GM12878 (cell line): Measurements from ENCODE around the gene WDR18. TPM values are rescaled to one million over a fixed set of nuclear protein-coding genes. Genes with fewer than 3 reads are reported as not detected.

Experiments
- BHLHE40 ChIP-seq, 2 experiments: fragments of 450-650 bp in 1 of 2; IDR thresholded peaks; 2 replicates each; pipeline ENCODE4 v1.6.1; 2011 to 2017; ENCODE audit warnings: low read depth in 2 of 2, borderline replicate concordance in 1 of 2, improper control_type of control experiment in 1 of 2, low read length in 1 of 2, mild to moderate bottlenecking in 1 of 2
- BMI1 ChIP-seq: fragments of 450-650 bp; IDR thresholded peaks from 2 replicates; pipeline ENCODE4 v1.6.1; 2016; ENCODE audit warnings: mild to moderate bottlenecking, moderate library complexity, borderline replicate concordance
- MTA3 ChIP-seq: IDR thresholded peaks from 2 replicates; pipeline ENCODE4 v1.6.1; 2012; ENCODE audit warnings: low read length, inconsistent platforms, borderline replicate concordance
- NFIC ChIP-seq: IDR thresholded peaks from 2 replicates; pipeline ENCODE4 v1.6.1; 2012; ENCODE audit warnings: low read depth, mild to moderate bottlenecking, inconsistent platforms, low read length, moderate library complexity
- NR2C2 ChIP-seq: IDR thresholded peaks from 2 replicates; pipeline ENCODE4 v1.6.1; 2011; ENCODE audit warnings: borderline replicate concordance, low read depth; ENCODE audit not compliant: control insufficient read depth, insufficient read length
- RB1 ChIP-seq: fragments of 450-650 bp; formaldehyde crosslinking; IDR thresholded peaks from 2 replicates; pipeline ENCODE4 v1.6.1; 2017; ENCODE audit warnings: mild to moderate bottlenecking, borderline replicate concordance
- RFX5 ChIP-seq: IDR thresholded peaks from 2 replicates; pipeline ENCODE4 v1.6.1; 2011; ENCODE audit warnings: low read depth, low read length, improper control_type of control experiment
- TCF3 ChIP-seq: IDR thresholded peaks from 2 replicates; pipeline ENCODE4 v1.6.1; 2012; ENCODE audit warnings: low read depth, mild to moderate bottlenecking, low read length, borderline replicate concordance; ENCODE audit not compliant: insufficient read depth
- YBX1 ChIP-seq: fragments of 450-650 bp; IDR thresholded peaks from 2 replicates; pipeline ENCODE4 v1.6.1; 2016; ENCODE audit warnings: antibody characterized with exemption
- ZNF622 ChIP-seq: fragments of 450-650 bp; IDR thresholded peaks from 2 replicates; pipeline ENCODE4 v1.6.1; 2017; ENCODE audit warnings: mild to moderate bottlenecking, inconsistent platforms
- polyA plus RNA-seq, 11 experiments: library from polyadenylated mRNA; depleted of rRNA in 4 of 11; unstranded in 6 of 11; stranded (reverse) in 5 of 11; fragments of >200 nt; fragmentation: Nextera tagmentation in 4 of 11; fragmentation: Illumina TruSeq in 1 of 11; extraction: Ambion mirVana in 4 of 11; extraction: Trizol in 1 of 11; gene quantifications; 1 replicate in 1 of 11; 2 replicates in 10 of 11; pipeline versions ENCODE4 v1.2.1 to v1.2.3, GENCODE V29; 2011 to 2016; ENCODE audit warnings: inconsistent platforms in 2 of 11, missing spikeins in 2 of 11, low read depth in 1 of 11
- total RNA-seq, 4 experiments: library from RNA; depleted of rRNA in 3 of 4; stranded (reverse); fragments of >200 nt in 3 of 4; fragmentation: Illumina TruSeq in 1 of 4; extraction: Trizol in 1 of 4; gene quantifications; 2 replicates each; pipeline versions ENCODE4 v1.2.1 to v1.2.3, GENCODE V29; 2013 to 2021
- TF ChIP-seq, protein P1 (sequence below): IDR thresholded peaks from 2 replicates; pipeline ENCODE4 v1.6.1; 2012; ENCODE audit warnings: mild to moderate bottlenecking, low read depth, low read length
- TF ChIP-seq, protein P2 (sequence below): fragments of 450-650 bp; IDR thresholded peaks from 2 replicates; pipeline ENCODE4 v1.6.1; 2017; ENCODE audit warnings: mild to moderate bottlenecking, moderate library complexity
- TF ChIP-seq, protein P3 (sequence below): fragments of 450-650 bp; IDR thresholded peaks from 2 replicates; pipeline ENCODE4 v1.6.1; 2017; ENCODE audit warnings: mild to moderate bottlenecking, moderate library complexity
- TF ChIP-seq, protein P4 (sequence below): fragments of 450-650 bp; formaldehyde crosslinking; IDR thresholded peaks from 2 replicates; pipeline ENCODE4 v1.5.0; 2022; ENCODE audit warnings: mild to moderate bottlenecking, missing genetic modification characterization

The WDR18 gene
- total and polyA plus RNA-seq, 10 of the 15 experiments (the other 5 are each of a cell fraction or from before 2014, with no cell fraction given), result 3.0 to 206 (median 62.3) TPM

DNA sequence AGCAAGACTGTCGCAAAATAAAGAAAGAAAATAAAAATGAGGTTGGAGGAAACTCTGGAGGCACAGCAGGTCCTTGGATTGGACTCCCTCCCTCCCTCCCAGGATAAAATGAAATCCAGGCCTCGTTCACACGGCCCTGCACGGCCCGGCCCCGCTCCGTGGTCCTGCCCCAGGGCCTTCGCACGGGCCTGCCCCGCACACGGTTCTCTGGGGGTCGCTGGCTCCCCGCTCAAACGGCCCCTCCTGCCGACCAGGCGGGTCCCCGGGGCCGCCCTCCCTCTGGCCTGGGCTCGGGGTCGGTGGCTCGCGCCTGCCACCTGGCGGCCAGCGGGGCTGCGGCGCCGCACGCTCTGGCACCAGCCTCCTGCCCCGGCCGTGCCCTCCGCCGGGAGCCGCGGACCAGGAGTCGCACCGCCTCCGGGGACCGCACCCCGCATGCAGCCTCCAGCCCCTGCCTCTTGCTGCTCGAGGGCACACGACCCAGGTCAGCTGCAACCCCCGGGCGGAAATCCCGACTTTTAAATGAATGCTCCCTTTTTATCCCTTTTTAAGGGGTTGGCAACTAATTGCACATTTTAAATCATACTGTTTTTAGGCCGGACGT is 1.5 kb upstream of the WDR18 start (continued):
- TF ChIP-seq, protein P1, sequence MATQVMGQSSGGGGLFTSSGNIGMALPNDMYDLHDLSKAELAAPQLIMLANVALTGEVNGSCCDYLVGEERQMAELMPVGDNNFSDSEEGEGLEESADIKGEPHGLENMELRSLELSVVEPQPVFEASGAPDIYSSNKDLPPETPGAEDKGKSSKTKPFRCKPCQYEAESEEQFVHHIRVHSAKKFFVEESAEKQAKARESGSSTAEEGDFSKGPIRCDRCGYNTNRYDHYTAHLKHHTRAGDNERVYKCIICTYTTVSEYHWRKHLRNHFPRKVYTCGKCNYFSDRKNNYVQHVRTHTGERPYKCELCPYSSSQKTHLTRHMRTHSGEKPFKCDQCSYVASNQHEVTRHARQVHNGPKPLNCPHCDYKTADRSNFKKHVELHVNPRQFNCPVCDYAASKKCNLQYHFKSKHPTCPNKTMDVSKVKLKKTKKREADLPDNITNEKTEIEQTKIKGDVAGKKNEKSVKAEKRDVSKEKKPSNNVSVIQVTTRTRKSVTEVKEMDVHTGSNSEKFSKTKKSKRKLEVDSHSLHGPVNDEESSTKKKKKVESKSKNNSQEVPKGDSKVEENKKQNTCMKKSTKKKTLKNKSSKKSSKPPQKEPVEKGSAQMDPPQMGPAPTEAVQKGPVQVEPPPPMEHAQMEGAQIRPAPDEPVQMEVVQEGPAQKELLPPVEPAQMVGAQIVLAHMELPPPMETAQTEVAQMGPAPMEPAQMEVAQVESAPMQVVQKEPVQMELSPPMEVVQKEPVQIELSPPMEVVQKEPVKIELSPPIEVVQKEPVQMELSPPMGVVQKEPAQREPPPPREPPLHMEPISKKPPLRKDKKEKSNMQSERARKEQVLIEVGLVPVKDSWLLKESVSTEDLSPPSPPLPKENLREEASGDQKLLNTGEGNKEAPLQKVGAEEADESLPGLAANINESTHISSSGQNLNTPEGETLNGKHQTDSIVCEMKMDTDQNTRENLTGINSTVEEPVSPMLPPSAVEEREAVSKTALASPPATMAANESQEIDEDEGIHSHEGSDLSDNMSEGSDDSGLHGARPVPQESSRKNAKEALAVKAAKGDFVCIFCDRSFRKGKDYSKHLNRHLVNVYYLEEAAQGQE, result no peak
- TF ChIP-seq NFIC (no peak), BHLHE40 (IDR thresholded peaks at IDR 0.05; ENCODE audit: borderline replicate concordance in 1 of 2, low read depth in 2 of 2, low read length in 1 of 2) (peak; percentile 70 to 89; a peak in 3 of 4 replicates), ZNF622 (no peak), MTA3 (no peak), BMI1 (no peak), TCF3 (0 out of 2 replicates have a peak, but pooled peaks have one; percentile 29), NR2C2 (no peak), YBX1 (no peak), RFX5 (no peak), RB1 (peak; percentile 90; the same call in 1 of the 2 replicates)
- TF ChIP-seq, protein P2, sequence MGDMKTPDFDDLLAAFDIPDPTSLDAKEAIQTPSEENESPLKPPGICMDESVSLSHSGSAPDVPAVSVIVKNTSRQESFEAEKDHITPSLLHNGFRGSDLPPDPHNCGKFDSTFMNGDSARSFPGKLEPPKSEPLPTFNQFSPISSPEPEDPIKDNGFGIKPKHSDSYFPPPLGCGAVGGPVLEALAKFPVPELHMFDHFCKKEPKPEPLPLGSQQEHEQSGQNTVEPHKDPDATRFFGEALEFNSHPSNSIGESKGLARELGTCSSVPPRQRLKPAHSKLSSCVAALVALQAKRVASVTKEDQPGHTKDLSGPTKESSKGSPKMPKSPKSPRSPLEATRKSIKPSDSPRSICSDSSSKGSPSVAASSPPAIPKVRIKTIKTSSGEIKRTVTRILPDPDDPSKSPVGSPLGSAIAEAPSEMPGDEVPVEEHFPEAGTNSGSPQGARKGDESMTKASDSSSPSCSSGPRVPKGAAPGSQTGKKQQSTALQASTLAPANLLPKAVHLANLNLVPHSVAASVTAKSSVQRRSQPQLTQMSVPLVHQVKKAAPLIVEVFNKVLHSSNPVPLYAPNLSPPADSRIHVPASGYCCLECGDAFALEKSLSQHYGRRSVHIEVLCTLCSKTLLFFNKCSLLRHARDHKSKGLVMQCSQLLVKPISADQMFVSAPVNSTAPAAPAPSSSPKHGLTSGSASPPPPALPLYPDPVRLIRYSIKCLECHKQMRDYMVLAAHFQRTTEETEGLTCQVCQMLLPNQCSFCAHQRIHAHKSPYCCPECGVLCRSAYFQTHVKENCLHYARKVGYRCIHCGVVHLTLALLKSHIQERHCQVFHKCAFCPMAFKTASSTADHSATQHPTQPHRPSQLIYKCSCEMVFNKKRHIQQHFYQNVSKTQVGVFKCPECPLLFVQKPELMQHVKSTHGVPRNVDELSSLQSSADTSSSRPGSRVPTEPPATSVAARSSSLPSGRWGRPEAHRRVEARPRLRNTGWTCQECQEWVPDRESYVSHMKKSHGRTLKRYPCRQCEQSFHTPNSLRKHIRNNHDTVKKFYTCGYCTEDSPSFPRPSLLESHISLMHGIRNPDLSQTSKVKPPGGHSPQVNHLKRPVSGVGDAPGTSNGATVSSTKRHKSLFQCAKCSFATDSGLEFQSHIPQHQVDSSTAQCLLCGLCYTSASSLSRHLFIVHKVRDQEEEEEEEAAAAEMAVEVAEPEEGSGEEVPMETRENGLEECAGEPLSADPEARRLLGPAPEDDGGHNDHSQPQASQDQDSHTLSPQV, result peak; percentile 91
- TF ChIP-seq, protein P3, sequence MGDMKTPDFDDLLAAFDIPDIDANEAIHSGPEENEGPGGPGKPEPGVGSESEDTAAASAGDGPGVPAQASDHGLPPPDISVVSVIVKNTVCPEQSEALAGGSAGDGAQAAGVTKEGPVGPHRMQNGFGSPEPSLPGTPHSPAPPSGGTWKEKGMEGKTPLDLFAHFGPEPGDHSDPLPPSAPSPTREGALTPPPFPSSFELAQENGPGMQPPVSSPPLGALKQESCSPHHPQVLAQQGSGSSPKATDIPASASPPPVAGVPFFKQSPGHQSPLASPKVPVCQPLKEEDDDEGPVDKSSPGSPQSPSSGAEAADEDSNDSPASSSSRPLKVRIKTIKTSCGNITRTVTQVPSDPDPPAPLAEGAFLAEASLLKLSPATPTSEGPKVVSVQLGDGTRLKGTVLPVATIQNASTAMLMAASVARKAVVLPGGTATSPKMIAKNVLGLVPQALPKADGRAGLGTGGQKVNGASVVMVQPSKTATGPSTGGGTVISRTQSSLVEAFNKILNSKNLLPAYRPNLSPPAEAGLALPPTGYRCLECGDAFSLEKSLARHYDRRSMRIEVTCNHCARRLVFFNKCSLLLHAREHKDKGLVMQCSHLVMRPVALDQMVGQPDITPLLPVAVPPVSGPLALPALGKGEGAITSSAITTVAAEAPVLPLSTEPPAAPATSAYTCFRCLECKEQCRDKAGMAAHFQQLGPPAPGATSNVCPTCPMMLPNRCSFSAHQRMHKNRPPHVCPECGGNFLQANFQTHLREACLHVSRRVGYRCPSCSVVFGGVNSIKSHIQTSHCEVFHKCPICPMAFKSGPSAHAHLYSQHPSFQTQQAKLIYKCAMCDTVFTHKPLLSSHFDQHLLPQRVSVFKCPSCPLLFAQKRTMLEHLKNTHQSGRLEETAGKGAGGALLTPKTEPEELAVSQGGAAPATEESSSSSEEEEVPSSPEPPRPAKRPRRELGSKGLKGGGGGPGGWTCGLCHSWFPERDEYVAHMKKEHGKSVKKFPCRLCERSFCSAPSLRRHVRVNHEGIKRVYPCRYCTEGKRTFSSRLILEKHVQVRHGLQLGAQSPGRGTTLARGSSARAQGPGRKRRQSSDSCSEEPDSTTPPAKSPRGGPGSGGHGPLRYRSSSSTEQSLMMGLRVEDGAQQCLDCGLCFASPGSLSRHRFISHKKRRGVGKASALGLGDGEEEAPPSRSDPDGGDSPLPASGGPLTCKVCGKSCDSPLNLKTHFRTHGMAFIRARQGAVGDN, result peak; percentile 75
- TF ChIP-seq, protein P4, sequence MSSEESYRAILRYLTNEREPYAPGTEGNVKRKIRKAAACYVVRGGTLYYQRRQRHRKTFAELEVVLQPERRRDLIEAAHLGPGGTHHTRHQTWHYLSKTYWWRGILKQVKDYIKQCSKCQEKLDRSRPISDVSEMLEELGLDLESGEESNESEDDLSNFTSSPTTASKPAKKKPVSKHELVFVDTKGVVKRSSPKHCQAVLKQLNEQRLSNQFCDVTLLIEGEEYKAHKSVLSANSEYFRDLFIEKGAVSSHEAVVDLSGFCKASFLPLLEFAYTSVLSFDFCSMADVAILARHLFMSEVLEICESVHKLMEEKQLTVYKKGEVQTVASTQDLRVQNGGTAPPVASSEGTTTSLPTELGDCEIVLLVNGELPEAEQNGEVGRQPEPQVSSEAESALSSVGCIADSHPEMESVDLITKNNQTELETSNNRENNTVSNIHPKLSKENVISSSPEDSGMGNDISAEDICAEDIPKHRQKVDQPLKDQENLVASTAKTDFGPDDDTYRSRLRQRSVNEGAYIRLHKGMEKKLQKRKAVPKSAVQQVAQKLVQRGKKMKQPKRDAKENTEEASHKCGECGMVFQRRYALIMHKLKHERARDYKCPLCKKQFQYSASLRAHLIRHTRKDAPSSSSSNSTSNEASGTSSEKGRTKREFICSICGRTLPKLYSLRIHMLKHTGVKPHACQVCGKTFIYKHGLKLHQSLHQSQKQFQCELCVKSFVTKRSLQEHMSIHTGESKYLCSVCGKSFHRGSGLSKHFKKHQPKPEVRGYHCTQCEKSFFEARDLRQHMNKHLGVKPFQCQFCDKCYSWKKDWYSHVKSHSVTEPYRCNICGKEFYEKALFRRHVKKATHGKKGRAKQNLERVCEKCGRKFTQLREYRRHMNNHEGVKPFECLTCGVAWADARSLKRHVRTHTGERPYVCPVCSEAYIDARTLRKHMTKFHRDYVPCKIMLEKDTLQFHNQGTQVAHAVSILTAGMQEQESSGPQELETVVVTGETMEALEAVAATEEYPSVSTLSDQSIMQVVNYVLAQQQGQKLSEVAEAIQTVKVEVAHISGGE, result no peak
